GM18511 (cell line): Measurements from ENCODE around the gene SPTBN4.
A peak's percentile ranks its signal among the peaks of the same experiment; 100 is the strongest.
"Not testable (repeated sequence)": the region's sequence is repeated elsewhere in the genome, so short reads cannot be mapped to it uniquely, and the experiment has no call there.

ENCODE experiments used
- ATAC-seq: cut with Tn5 transposase; IDR thresholded peaks from one replicate; pipeline ENCODE4 v1.9.1; 2021; ENCODE audit warnings: mild to moderate bottlenecking, moderate library complexity; ENCODE audit not compliant: unreplicated experiment

The SPTBN4 gene

GRCh38 chr19:40438284-40438683 is 28.5 kb upstream of the SPTBN4 start:
- no peak for ATAC-seq

- no peak for ATAC-seq
These were observed 25.0 kb upstream of the SPTBN4 start for GRCh38 chr19:40441719-40442253.

- no peak for ATAC-seq
These were observed 24.3 kb upstream of the SPTBN4 start for GRCh38 chr19:40442328-40443130.

GRCh38 chr19:40443131-40443999 is 23.4 kb upstream of the SPTBN4 start:
- peak; percentile 70 for ATAC-seq

GRCh38 chr19:40444000-40444824 is 22.6 kb upstream of the SPTBN4 start, which contains the start of gene SERTAD3:
TSS of gene SERTAD3 (minus strand) at chr19:40444335. CDS start at chr19:40442080, 2,255 bp downstream.
- ATAC-seq: peak; percentile 74

- no peak for ATAC-seq
These were observed 21.9 kb upstream of the SPTBN4 start for GRCh38 chr19:40444825-40445312.

- ATAC-seq: no peak
These were observed 21.0 kb upstream of the SPTBN4 start for GRCh38 chr19:40445780-40446262.

- no peak for ATAC-seq
These were observed 20.5 kb upstream of the SPTBN4 start for GRCh38 chr19:40446263-40446784.

GRCh38 chr19:40449506-40449905 is 17.3 kb upstream of the SPTBN4 start:
- ATAC-seq: no peak

- no peak for ATAC-seq
These were observed 16.1 kb upstream of the SPTBN4 start for GRCh38 chr19:40450664-40451063.

GRCh38 chr19:40452016-40452415 is 14.8 kb upstream of the SPTBN4 start:
- no peak for ATAC-seq

GRCh38 chr19:40453151-40453735 is 13.6 kb upstream of the SPTBN4 start:
- ATAC-seq: no peak

- not testable (repeated sequence) for ATAC-seq
These were observed 12.9 kb upstream of the SPTBN4 start for GRCh38 chr19:40453943-40454342.

GRCh38 chr19:40457048-40457447 is 9.8 kb upstream of the SPTBN4 start:
- no peak for ATAC-seq

GRCh38 chr19:40457953-40458596 is 8.7 kb upstream of the SPTBN4 start:
- no peak for ATAC-seq

- no peak for ATAC-seq
These were observed 8.2 kb upstream of the SPTBN4 start for GRCh38 chr19:40458597-40458974.

- no peak for ATAC-seq
These were observed 6.6 kb upstream of the SPTBN4 start for GRCh38 chr19:40460185-40460584.

- ATAC-seq: no peak
These were observed 5.1 kb upstream of the SPTBN4 start for GRCh38 chr19:40461669-40462221.

- not testable (repeated sequence) for ATAC-seq
These were observed 3.2 kb upstream of the SPTBN4 start for GRCh38 chr19:40463587-40464037.
